H1 (cell line): ENCODE results near the gene KIAA1614. TPM values are rescaled to one million over a fixed set of nuclear protein-coding genes. Genes with fewer than 3 reads are reported as not detected.

Experiments
- CTCF ChIA-PET: fragments of 300-600 bp; sonication (Branson Sonifier 250); formaldehyde crosslinking; loops from one replicate; lab custom pipeline; 2021; ENCODE audit not compliant: partially characterized antibody; lab: Charles Lee
- POLR2A ChIA-PET: fragments of 300-600 bp; sonication (Branson Sonifier 250); formaldehyde crosslinking; loops from one replicate; lab custom pipeline; 2021; ENCODE audit warnings: inconsistent platforms; ENCODE audit not compliant: partially characterized antibody; lab: Charles Lee
- DNase-seq, 2 experiments: peaks; one replicate each; pipeline versions ENCODE4 v3.0.0 to v3.0.0-alpha.2; 2010 to 2022; ENCODE audit warnings: low spot score in 2 of 2, low read depth in 1 of 2, mixed read lengths in 1 of 2
- FAIRE-seq: peaks from 2 replicates; lab custom pipeline; 2011; peaks lifted over from hg19 to GRCh38; lab: Jason Lieb, UNC
- H2AFZ ChIP-seq: 2 replicates; pipeline ENCODE4 v1.8.1; 2012; ENCODE audit warnings: low read length, inconsistent platforms
- H2AK5ac ChIP-seq: 2 replicates; pipeline ENCODE4 v1.6.1; 2013; ENCODE audit warnings: low read depth, low read length
- H2BK120ac ChIP-seq: replicated peaks from 2 replicates; pipeline ENCODE3; 2013; ENCODE audit warnings: low read depth, low read length, inconsistent platforms
- H2BK12ac ChIP-seq: 2 replicates; pipeline ENCODE4 v1.6.1; 2013; ENCODE audit warnings: low read depth, low read length
- H2BK15ac ChIP-seq: 2 replicates; pipeline ENCODE4 v1.6.1; 2013; ENCODE audit warnings: low read length
- H2BK20ac ChIP-seq: 2 replicates; pipeline ENCODE4 v1.6.1; 2013; ENCODE audit warnings: low read length
- H2BK5ac ChIP-seq: 2 replicates; pipeline ENCODE4 v1.6.1; 2013; ENCODE audit warnings: low read depth, low read length
- H3K14ac ChIP-seq: 2 replicates; pipeline ENCODE4 v1.6.1; 2013; ENCODE audit warnings: inconsistent platforms; ENCODE audit not compliant: insufficient read length
- H3K18ac ChIP-seq: 2 replicates; pipeline ENCODE4 v1.6.1; 2013; ENCODE audit warnings: low read length; ENCODE audit errors: extremely low read depth
- H3K23ac ChIP-seq: 2 replicates; pipeline ENCODE4 v1.6.1; 2013; ENCODE audit warnings: inconsistent platforms; ENCODE audit not compliant: insufficient read length
- H3K23me2 ChIP-seq: 2 replicates; pipeline ENCODE4 v1.6.1; 2013; ENCODE audit warnings: low read depth, low read length
- H3K27ac ChIP-seq: 2 replicates; pipeline ENCODE4 v1.6.1; 2011; ENCODE audit warnings: low read depth, low read length, inconsistent platforms
- H3K27me3 ChIP-seq, 4 experiments: replicated peaks in 1 of 4; 1 replicate in 1 of 4; 2 replicates in 3 of 4; pipeline versions ENCODE4 v1.6.1 to v1.8.1; 2011 to 2013; ENCODE audit warnings: low read length in 3 of 4, mild to moderate bottlenecking in 3 of 4, inconsistent platforms in 2 of 4, mixed read lengths in 2 of 4, moderate library complexity in 1 of 4; ENCODE audit not compliant: control insufficient read depth in 3 of 4, insufficient read depth in 3 of 4; ENCODE audit errors: extremely low read depth in 1 of 4
- H3K36me3 ChIP-seq, 4 experiments: 2 replicates each; pipeline versions ENCODE4 v1.6.1 to v1.8.1; 2011 to 2013; ENCODE audit warnings: mild to moderate bottlenecking in 4 of 4, low read length in 3 of 4, moderate library complexity in 2 of 4, control low read depth in 1 of 4, inconsistent platforms in 1 of 4; ENCODE audit not compliant: insufficient read depth in 4 of 4, control insufficient read depth in 2 of 4
- H3K4ac ChIP-seq: replicated peaks from 2 replicates; pipeline ENCODE3; 2013; ENCODE audit warnings: low read length, low read depth, mixed read lengths, inconsistent platforms; ENCODE audit not compliant: insufficient read length
- H3K4me1 ChIP-seq, 4 experiments: replicated peaks in 1 of 4; 1 replicate in 1 of 4; 2 replicates in 3 of 4; pipeline versions ENCODE4 v1.6.1 to v1.8.1; 2011 to 2013; ENCODE audit warnings: low read length in 3 of 4, inconsistent platforms in 2 of 4, mixed read lengths in 1 of 4; ENCODE audit not compliant: insufficient read depth in 4 of 4, control insufficient read depth in 3 of 4
- H3K4me2 ChIP-seq, 2 experiments: 2 replicates each; pipeline versions ENCODE4 v1.6.1 to v1.8.1; 2011 to 2013; ENCODE audit warnings: low read depth in 2 of 2, low read length in 2 of 2, control low read depth in 1 of 2, inconsistent platforms in 1 of 2, mild to moderate bottlenecking in 1 of 2; ENCODE audit not compliant: insufficient read depth in 1 of 2
- H3K4me3 ChIP-seq, 4 experiments: fragments of 200-600, 300-600 bp in 1 of 4; sonication (generic), shearing (Covaris generic), sonication (Bioruptor Twin) in 1 of 4; 2 replicates each; pipeline versions ENCODE4 v1.5.1 to v1.8.1; 2011 to 2016; ENCODE audit warnings: low read length in 4 of 4, low read depth in 3 of 4, control low read depth in 2 of 4, inconsistent platforms in 2 of 4, mild to moderate bottlenecking in 2 of 4, mixed read lengths in 1 of 4, moderate library complexity in 1 of 4; ENCODE audit not compliant: insufficient read depth in 2 of 4; ENCODE audit errors: extremely low read depth in 1 of 4
- H3K56ac ChIP-seq: replicated peaks from 2 replicates; pipeline ENCODE3; 2013; ENCODE audit warnings: low read depth, mild to moderate bottlenecking, mixed read lengths, low read length, inconsistent platforms; ENCODE audit not compliant: insufficient read length
- H3K79me1 ChIP-seq: 2 replicates; pipeline ENCODE4 v1.6.1; 2013; ENCODE audit warnings: low read depth, low read length, control low read depth
- H3K79me2 ChIP-seq, 2 experiments: 2 replicates each; pipeline versions ENCODE4 v1.6.1 to v1.8.1; 2012 to 2013; ENCODE audit warnings: low read length in 2 of 2, mild to moderate bottlenecking in 2 of 2, inconsistent platforms in 1 of 2; ENCODE audit not compliant: insufficient read depth in 2 of 2, control insufficient read depth in 1 of 2
- H3K9ac ChIP-seq, 4 experiments: replicated peaks in 1 of 4; 1 replicate in 1 of 4; 2 replicates in 3 of 4; pipeline versions ENCODE4 v1.6.1 to v1.8.1; 2011 to 2013; ENCODE audit warnings: low read depth in 3 of 4, low read length in 3 of 4, control low read depth in 2 of 4, mild to moderate bottlenecking in 2 of 4, moderate library complexity in 2 of 4, inconsistent platforms in 1 of 4; ENCODE audit errors: extremely low read depth in 1 of 4
- H3K9me3 ChIP-seq, 2 experiments: 2 replicates each; pipeline versions ENCODE4 v1.6.1 to v1.8.1; 2012 to 2013; ENCODE audit warnings: mild to moderate bottlenecking in 2 of 2, moderate library complexity in 2 of 2, control low read depth in 1 of 2, inconsistent platforms in 1 of 2, low read depth in 1 of 2, low read length in 1 of 2, mixed read lengths in 1 of 2; ENCODE audit not compliant: insufficient read depth in 2 of 2
- H4K20me1 ChIP-seq, 2 experiments: replicated peaks in 1 of 2; 2 replicates each; pipeline versions ENCODE3 to v1.8.1; 2011 to 2013; ENCODE audit warnings: inconsistent platforms in 2 of 2, low read length in 2 of 2, mild to moderate bottlenecking in 1 of 2; ENCODE audit not compliant: insufficient read depth in 2 of 2, control insufficient read depth in 1 of 2
- H4K5ac ChIP-seq: 2 replicates; pipeline ENCODE4 v1.6.1; 2013; ENCODE audit warnings: low read length, low read depth, mixed read lengths, inconsistent platforms; ENCODE audit not compliant: insufficient read length
- H4K8ac ChIP-seq: 2 replicates; pipeline ENCODE4 v1.8.0; 2013; ENCODE audit warnings: mild to moderate bottlenecking, moderate library complexity, low read length, inconsistent platforms; ENCODE audit not compliant: insufficient read depth; ENCODE audit errors: extremely low read depth
- H4K91ac ChIP-seq: replicated peaks from 2 replicates; pipeline ENCODE3; 2013; ENCODE audit warnings: low read length, mixed read lengths, inconsistent platforms; ENCODE audit not compliant: insufficient read length
- CTCF ChIP-seq, 3 experiments: IDR thresholded peaks; 1 replicate in 2 of 3; 2 replicates in 1 of 3; pipeline versions ENCODE4 v1.5.1 to v1.6.1; 2011; ENCODE audit warnings: low read length in 3 of 3, mild to moderate bottlenecking in 3 of 3, inconsistent platforms in 2 of 3, low read depth in 1 of 3, moderate library complexity in 1 of 3; ENCODE audit not compliant: insufficient read depth in 1 of 3; ENCODE audit errors: control extremely low read depth in 1 of 3
- EP300 ChIP-seq, 2 experiments: IDR thresholded peaks; 1 replicate in 1 of 2; 2 replicates in 1 of 2; pipeline ENCODE4 v1.6.1; 2011 to 2012; ENCODE audit warnings: low read depth in 2 of 2, low read length in 2 of 2, mild to moderate bottlenecking in 2 of 2, borderline replicate concordance in 1 of 2, inconsistent platforms in 1 of 2, moderate library complexity in 1 of 2
- FOSL1 ChIP-seq: IDR thresholded peaks from 2 replicates; pipeline ENCODE4 v1.6.1; 2011; ENCODE audit warnings: mild to moderate bottlenecking, low read depth, low read length, moderate library complexity; ENCODE audit not compliant: insufficient read depth
- GABPA ChIP-seq: IDR thresholded peaks from 2 replicates; pipeline ENCODE4 v1.6.1; 2011; ENCODE audit warnings: mild to moderate bottlenecking, low read length, moderate library complexity, borderline replicate concordance; ENCODE audit not compliant: insufficient read depth
- GTF2F1 ChIP-seq: IDR thresholded peaks from 2 replicates; pipeline ENCODE4 v1.6.1; 2012; ENCODE audit warnings: low read depth, low read length, improper control_type of control experiment, borderline replicate concordance
- PHF8 ChIP-seq: fragments of 200-600 bp; sonication (generic); conservative IDR thresholded peaks from 2 replicates; pipeline ENCODE4 v1.7.1; 2012; ENCODE audit warnings: low read depth, mild to moderate bottlenecking, inconsistent platforms, low read length, moderate library complexity
- RXRA ChIP-seq: IDR thresholded peaks from 2 replicates; pipeline ENCODE4 v1.6.1; 2011; ENCODE audit warnings: low read depth, mild to moderate bottlenecking, low read length, moderate library complexity; ENCODE audit not compliant: insufficient read depth
- WGBS, 2 experiments: shearing (Covaris generic) in 1 of 2; methylation state at CpG; one replicate each; pipeline versions ENCODE4 v1.1.6 to v1.1.7; 2013 to 2015; ENCODE audit warnings: low lambda C conversion rate in 2 of 2, mixed read lengths in 2 of 2, inconsistent platforms in 1 of 2, low coverage in 1 of 2, missing lambda C conversion rate in 1 of 2; ENCODE audit not compliant: insufficient replicate concordance in 2 of 2, insufficient coverage in 1 of 2, insufficient read length in 1 of 2; ENCODE audit errors: extremely low coverage in 1 of 2, missing lambda C conversion rate in 1 of 2; 5-methylcytosine and 5-hydroxymethylcytosine counted together
- polyA plus RNA-seq, 7 experiments: library from polyadenylated mRNA; depleted of rRNA in 3 of 7; stranded (reverse) in 5 of 7; unstranded in 2 of 7; fragments of >200 nt in 5 of 7; fragments of 200-250 nt in 2 of 7; gene quantifications; 1 replicate in 5 of 7; 2 replicates in 1 of 7; 4 replicates in 1 of 7; pipeline versions ENCODE4 v1.2.1 to v1.2.3, GENCODE V29; 2011 to 2013; ENCODE audit warnings: missing spikeins in 2 of 7, mixed read lengths in 2 of 7
- total RNA-seq: library from RNA; stranded (reverse); fragmentation: NEBNext Ultra II Directional; extraction: Animal tissue kit (Norgen Biotek cat#: 25700); gene quantifications from 2 replicates; pipeline ENCODE4 v1.2.1, GENCODE V29; 2021

Gene KIAA1614
- total and polyA plus RNA-seq, 2 of the 8 experiments (the other 6 are each of a cell fraction or from before 2014, with no cell fraction given), result 1.3 to 3.1 TPM

GRCh38 chr1:180920702-180921101 lies 8.0 kb downstream of the KIAA1614 start:
- no peaks in the 10 kb centered on the region for H3K36me3 ChIP-seq
- no peak overlapping the region for H3K4me2 ChIP-seq
- ChIA-PET CTCF (interaction anchor here (0.6 to 1.8 kb wide), 26 partner anchors 9 to 465 kb away, joined by 3 to 14 read pairs (median 4); partner anchors contain the start of gene KIAA1614), POLR2A (interaction anchor here (0.7 to 1.4 kb wide), 4 partner anchors 19 to 46 kb away, joined by 3 read pairs; no protein-coding TSS in a partner anchor)
- H3K4me1 ChIP-seq, result peaks cover 24 to 37% (median 33%) of the 10 kb centered on the region in 4 experiments
- 0 out of 2 replicates have a peak overlapping the region, but pooled peaks have one; percentile 20 for H2AK5ac ChIP-seq
- no peaks in the 10 kb centered on the region for H3K9me3 ChIP-seq
- no peak overlapping the region for H2BK15ac ChIP-seq
- H4K8ac ChIP-seq, result no peak overlapping the region
- H2BK12ac ChIP-seq, result no peak overlapping the region
- no peak overlapping the region for H3K23ac ChIP-seq
- 95% methylated on average over 4 of the region's 8 CpGs; no CpG with 5 or more reads in 1 of the 2 experiments for WGBS, 2 experiments
- no peaks in the 10 kb centered on the region for H3K79me1 ChIP-seq
- H2AFZ ChIP-seq, result no peak overlapping the region
- peaks cover 2% of the 10 kb centered on the region for H3K23me2 ChIP-seq
- no peak overlapping the region for H3K14ac ChIP-seq
- H4K91ac ChIP-seq, result no peak overlapping the region
- H3K18ac ChIP-seq, result no peak overlapping the region
- H3K27ac ChIP-seq, result no peak overlapping the region
- no peak for FAIRE-seq
- no peak overlapping the region for H3K4ac ChIP-seq
- H3K4me3 ChIP-seq, result no peak overlapping the region
- H2BK120ac ChIP-seq, result no peak overlapping the region
- no peak overlapping the region for H3K56ac ChIP-seq
- H3K79me2 ChIP-seq, result no peaks in the 10 kb centered on the region
- H2BK5ac ChIP-seq, result no peak overlapping the region
- no peak for DNase-seq
- no peak overlapping the region for H4K5ac ChIP-seq
- no peaks in the 10 kb centered on the region for H4K20me1 ChIP-seq
- H2BK20ac ChIP-seq, result no peak overlapping the region
- no peak overlapping the region for H3K9ac ChIP-seq
- H3K27me3 ChIP-seq, result no peaks in the 10 kb centered on the region; a peak in 1 of 7 replicates
- no peak for TF ChIP-seq PHF8
- no peak for TF ChIP-seq GTF2F1
- TF ChIP-seq GABPA, result no peak
- no peak for TF ChIP-seq RXRA
- no peak for TF ChIP-seq EP300 (IDR thresholded peaks at IDR 0.05; ENCODE audit: borderline replicate concordance in 1 of 2, low read depth in 2 of 2, low read length in 2 of 2)
- peak; percentile 37 to 60 (median 48); a peak in 3 of 4 replicates for TF ChIP-seq CTCF (IDR thresholded peaks at IDR 0.05; ENCODE audit: control extremely low read depth in 1 of 3, insufficient read depth in 1 of 3, low read depth in 1 of 3, low read length in 3 of 3)
- no peak for TF ChIP-seq FOSL1
